Omental fat pad (tissue), 4 donors: ENCODE data around the gene MAPKBP1. TPM values are rescaled to one million over a fixed set of nuclear protein-coding genes. Genes with fewer than 3 reads are reported as not detected.

Experiments
- ATAC-seq: fragments of 150-250 bp; one replicate; pipeline ENCODE4 v1.9.1; 2016; ENCODE audit warnings: mild to moderate bottlenecking, moderate library complexity; ENCODE audit not compliant: low FRiP score
- DNase-seq: peaks from one replicate; pipeline ENCODE4 v3.0.0-alpha.2; 2019; ENCODE audit warnings: low spot score
- CTCF ChIP-seq, 3 donors: fragments of 450-650 bp; IDR thresholded peaks; one replicate each; pipeline ENCODE4 v1.5.1; 2016 to 2017; ENCODE audit warnings: antibody characterized with exemption in 3 of 3, mild to moderate bottlenecking in 3 of 3, moderate library complexity in 2 of 3
- total RNA-seq, 4 donors: library from RNA; depleted of rRNA; stranded (reverse); fragments of >200 nt; gene quantifications; one replicate each; pipeline ENCODE4 v1.1.0, GENCODE V29; 2016

The MAPKBP1 gene
- total RNA-seq, 4 donors from 2014 or later: 13.4 to 24.1 (median 14.4) TPM

GRCh38 chr15:41820791-41821423 lies 46.6 kb downstream of the MAPKBP1 start:
- no peak for ATAC-seq

GRCh38 chr15:41821831-41822230 lies 47.5 kb downstream of the MAPKBP1 start:
- DNase-seq (no peak), ATAC-seq (no peak)
- TF ChIP-seq CTCF (IDR thresholded peaks at IDR 0.05): no peak

More at GRCh38 chr15:41820791-41821423, 46.6 kb downstream of the MAPKBP1 start:
- no peak for TF ChIP-seq CTCF (IDR thresholded peaks at IDR 0.05)
- no peak for DNase-seq

GRCh38 chr15:41822471-41822870 lies 48.2 kb downstream of the MAPKBP1 start:
- DNase-seq: no peak
- ATAC-seq: no peak
- no peak for TF ChIP-seq CTCF (IDR thresholded peaks at IDR 0.05)

GRCh38 chr15:41822957-41823356 lies 48.7 kb downstream of the MAPKBP1 start:
- DNase-seq (no peak), ATAC-seq (no peak)
- TF ChIP-seq CTCF (IDR thresholded peaks at IDR 0.05): no peak

GRCh38 chr15:41823502-41823901 lies 49.2 kb downstream of the MAPKBP1 start:
- no peak for TF ChIP-seq CTCF (IDR thresholded peaks at IDR 0.05)
- ATAC-seq: no peak
- DNase-seq: no peak

GRCh38 chr15:41824062-41824745 lies 49.9 kb downstream of the MAPKBP1 start:
- DNase-seq (no peak), ATAC-seq (no peak)
- TF ChIP-seq CTCF (IDR thresholded peaks at IDR 0.05): no peak

- no peak for ATAC-seq
- TF ChIP-seq CTCF (IDR thresholded peaks at IDR 0.05): no peak
- no peak for DNase-seq
These were observed 50.9 kb downstream of the MAPKBP1 start for GRCh38 chr15:41825145-41825544.
